Measurements from ENCODE around the gene PRX.
A peak's percentile ranks its signal among the peaks of the same experiment; 100 is the strongest.
"Not testable (repeated sequence)": the region's sequence is repeated elsewhere in the genome, so short reads cannot be mapped to it uniquely, and the experiment has no call there.

The PRX gene

DNA sequence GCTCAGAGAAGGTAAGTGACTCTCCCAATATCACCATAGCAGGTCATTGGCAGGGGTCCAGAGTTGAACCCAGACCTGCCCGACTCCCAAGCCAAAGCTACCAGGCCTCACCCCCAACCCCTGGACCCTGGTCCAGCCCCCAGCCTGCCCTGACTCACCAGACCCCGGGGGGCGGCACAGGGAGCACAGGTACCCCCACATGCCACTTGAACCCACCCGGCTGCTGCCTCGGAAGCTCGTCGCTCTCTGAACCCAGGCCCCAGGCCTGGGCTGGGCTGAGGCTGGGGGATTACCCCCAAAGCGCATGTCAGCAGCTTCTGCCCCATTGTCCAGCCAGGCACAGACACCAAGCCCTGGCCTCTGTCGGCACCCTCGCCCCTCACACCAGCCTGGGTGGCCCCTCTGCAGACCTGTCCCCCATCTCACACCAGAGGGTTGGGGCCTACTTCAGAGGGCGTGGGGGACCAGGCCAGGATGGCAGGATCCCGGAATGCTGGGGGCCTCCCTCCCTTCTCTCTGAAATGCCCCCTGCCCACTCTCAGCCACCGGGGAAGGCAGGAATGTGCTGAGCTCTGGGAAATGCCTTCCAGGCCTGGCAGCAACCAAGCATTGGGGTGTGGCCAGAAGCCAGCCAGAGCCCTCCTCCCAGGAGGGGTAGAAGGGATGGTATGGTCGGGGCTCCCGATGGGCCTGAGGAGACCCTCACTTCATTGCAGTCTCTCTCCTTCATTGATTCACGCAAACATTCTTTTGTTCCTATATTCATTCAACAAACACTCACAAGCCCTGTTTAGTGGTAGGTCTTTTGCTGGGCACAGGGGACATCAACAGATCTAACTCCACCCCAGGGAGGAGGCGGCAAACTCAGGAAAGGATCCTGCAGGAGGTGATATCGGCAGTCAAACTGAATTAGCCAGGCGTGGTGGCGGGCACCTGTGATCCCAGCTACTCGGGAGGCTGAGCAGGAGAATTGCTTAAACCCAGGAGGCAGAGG, 1.7 kb upstream of the PRX start:
- Histone ChIP-seq H3K4me3 (ENCODE audit: insufficient read depth, low read depth, low read length, poor library complexity, severe bottlenecking) (no peak overlapping the region), H3K27ac (ENCODE audit: insufficient read depth, low read length, poor library complexity, severe bottlenecking) (no peak overlapping the region), H3K4me1 (ENCODE audit: control insufficient read depth, insufficient read depth, low read length, poor library complexity, severe bottlenecking) (peaks cover 5% of the 10 kb centered on the region), H3K27me3 (replicated peaks; ENCODE audit: control insufficient read depth, insufficient read depth, low read length, poor library complexity, severe bottlenecking) (no peaks in the 10 kb centered on the region), H3K9me3 (ENCODE audit: control insufficient read depth, low read length) (no peaks in the 10 kb centered on the region), H3K36me3 (ENCODE audit: control insufficient read depth, insufficient read depth, low read length) (no peaks in the 10 kb centered on the region)
- no peak for DNase-seq

DNA sequence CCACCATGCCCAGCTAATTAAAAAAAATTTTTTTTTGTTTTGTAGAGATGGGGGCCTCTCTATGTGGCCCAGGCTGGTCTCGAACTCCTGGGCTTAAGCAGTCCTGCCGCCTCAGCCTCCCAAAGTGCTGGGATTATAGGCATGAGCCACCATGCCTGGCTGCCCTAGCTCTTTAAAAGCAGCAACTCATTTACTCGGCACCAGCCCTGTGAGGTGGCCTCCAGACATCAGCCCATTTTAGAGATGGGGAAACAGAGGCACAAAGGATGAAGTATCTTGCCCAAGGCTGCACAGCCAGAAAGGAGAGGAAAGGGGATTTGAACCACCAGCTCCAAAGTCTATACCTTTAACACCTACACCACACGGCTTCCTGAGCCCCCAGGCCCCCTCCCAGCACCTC, 312 bp downstream of the PRX start:
- Histone ChIP-seq H3K9me3 (ENCODE audit: control insufficient read depth, low read length) (no peaks in the 10 kb centered on the region), H3K4me1 (ENCODE audit: control insufficient read depth, insufficient read depth, low read length, poor library complexity, severe bottlenecking) (peaks cover 6% of the 10 kb centered on the region), H3K27me3 (replicated peaks; ENCODE audit: control insufficient read depth, insufficient read depth, low read length, poor library complexity, severe bottlenecking) (no peaks in the 10 kb centered on the region), H3K4me3 (ENCODE audit: insufficient read depth, low read depth, low read length, poor library complexity, severe bottlenecking) (no peak overlapping the region), H3K36me3 (ENCODE audit: control insufficient read depth, insufficient read depth, low read length) (no peaks in the 10 kb centered on the region), H3K27ac (ENCODE audit: insufficient read depth, low read length, poor library complexity, severe bottlenecking) (no peak overlapping the region)
- no peak for DNase-seq

DNA sequence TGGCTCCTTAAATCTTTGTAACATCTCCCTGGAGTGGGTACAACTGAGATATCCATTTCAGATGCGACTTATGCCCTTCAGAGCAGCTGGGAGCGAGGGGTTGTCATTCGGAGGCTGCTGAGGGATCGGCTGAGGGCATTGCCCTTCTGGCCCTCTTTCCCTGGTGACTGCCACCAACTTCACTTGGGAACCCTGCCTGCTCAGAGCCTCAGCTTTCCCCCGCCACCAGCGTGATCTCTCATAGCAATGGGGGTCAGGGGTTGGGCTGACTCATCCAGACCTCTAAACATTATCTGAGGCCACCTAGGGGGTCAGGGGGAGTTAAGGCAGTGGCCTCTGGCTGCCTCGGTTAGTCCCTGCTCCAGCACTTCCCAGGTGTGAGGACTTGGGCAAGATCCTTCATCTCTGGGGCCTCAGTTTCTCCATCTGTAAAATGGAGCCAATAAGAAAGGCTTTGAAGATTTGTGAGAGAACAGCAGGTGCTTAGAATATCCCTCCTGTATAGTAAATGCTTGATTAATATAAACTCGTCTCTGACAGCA, 1.1 kb downstream of the PRX start:
- no peaks in the 10 kb centered on the region for H3K27me3 ChIP-seq (replicated peaks; ENCODE audit: control insufficient read depth, insufficient read depth, low read length, poor library complexity, severe bottlenecking)
- H3K36me3 ChIP-seq (ENCODE audit: control insufficient read depth, insufficient read depth, low read length): no peaks in the 10 kb centered on the region
- no peak overlapping the region for H3K27ac ChIP-seq (ENCODE audit: insufficient read depth, low read length, poor library complexity, severe bottlenecking)
- no peak overlapping the region for H3K4me3 ChIP-seq (ENCODE audit: insufficient read depth, low read depth, low read length, poor library complexity, severe bottlenecking)
- no peaks in the 10 kb centered on the region for H3K9me3 ChIP-seq (ENCODE audit: control insufficient read depth, low read length)
- peaks cover 4% of the 10 kb centered on the region for H3K4me1 ChIP-seq (ENCODE audit: control insufficient read depth, insufficient read depth, low read length, poor library complexity, severe bottlenecking)
- DNase-seq: no peak

GRCh38 chr19:40411125-40411842, 1.9 kb downstream of the PRX start:
- Histone ChIP-seq H3K36me3 (ENCODE audit: control insufficient read depth, insufficient read depth, low read length) (no peaks in the 10 kb centered on the region), H3K4me1 (ENCODE audit: control insufficient read depth, insufficient read depth, low read length, poor library complexity, severe bottlenecking) (peaks cover 3% of the 10 kb centered on the region), H3K9me3 (ENCODE audit: control insufficient read depth, low read length) (no peaks in the 10 kb centered on the region), H3K27ac (ENCODE audit: insufficient read depth, low read length, poor library complexity, severe bottlenecking) (no peak overlapping the region), H3K4me3 (ENCODE audit: insufficient read depth, low read depth, low read length, poor library complexity, severe bottlenecking) (no peak overlapping the region), H3K27me3 (replicated peaks; ENCODE audit: control insufficient read depth, insufficient read depth, low read length, poor library complexity, severe bottlenecking) (no peaks in the 10 kb centered on the region)
- no peak for DNase-seq

DNA sequence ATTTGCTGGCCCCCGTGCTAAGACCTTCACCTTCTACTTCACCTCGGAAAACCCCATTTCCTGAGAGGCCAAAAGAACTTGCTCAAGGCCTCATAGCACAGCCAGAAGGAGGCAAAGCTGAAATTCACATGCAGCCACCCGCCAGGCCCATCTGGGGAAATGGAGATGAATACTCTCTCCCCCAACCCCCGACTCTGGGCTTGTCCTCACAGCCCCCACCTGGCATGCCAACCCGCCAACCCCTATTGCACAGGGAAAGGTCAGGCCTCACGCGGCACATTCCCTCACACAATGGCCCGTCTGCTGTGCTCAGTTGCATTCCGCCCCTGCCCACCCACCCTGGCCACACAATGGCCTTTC, 3.2 kb downstream of the PRX start:
- H3K4me3 ChIP-seq (ENCODE audit: insufficient read depth, low read depth, low read length, poor library complexity, severe bottlenecking): no peak overlapping the region
- H3K27me3 ChIP-seq (replicated peaks; ENCODE audit: control insufficient read depth, insufficient read depth, low read length, poor library complexity, severe bottlenecking): no peaks in the 10 kb centered on the region
- no peaks in the 10 kb centered on the region for H3K9me3 ChIP-seq (ENCODE audit: control insufficient read depth, low read length)
- peaks cover 3% of the 10 kb centered on the region for H3K4me1 ChIP-seq (ENCODE audit: control insufficient read depth, insufficient read depth, low read length, poor library complexity, severe bottlenecking)
- H3K36me3 ChIP-seq (ENCODE audit: control insufficient read depth, insufficient read depth, low read length): no peaks in the 10 kb centered on the region
- no peak for DNase-seq
- H3K27ac ChIP-seq (ENCODE audit: insufficient read depth, low read length, poor library complexity, severe bottlenecking): no peak overlapping the region

DNA sequence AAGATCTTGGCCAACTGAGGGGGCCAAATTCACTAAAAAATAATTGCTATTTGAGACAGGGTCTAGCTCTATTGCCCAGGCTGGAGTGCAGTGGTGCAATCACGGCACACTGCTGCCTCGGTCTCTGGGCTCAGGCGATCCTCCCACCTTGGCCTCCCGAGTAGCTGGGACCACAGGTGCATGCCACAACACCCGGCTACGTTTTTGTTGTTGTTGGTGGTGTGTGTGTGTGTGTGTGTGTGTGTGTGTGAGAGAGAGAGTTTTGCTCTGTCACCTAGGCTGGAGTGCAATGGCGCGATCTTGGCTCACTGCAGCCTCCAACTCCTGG, 4.6 kb downstream of the PRX start:
- H3K4me3 ChIP-seq (ENCODE audit: insufficient read depth, low read depth, low read length, poor library complexity, severe bottlenecking); H3K27me3 ChIP-seq (replicated peaks; ENCODE audit: control insufficient read depth, insufficient read depth, low read length, poor library complexity, severe bottlenecking); DNase-seq; H3K36me3 ChIP-seq (ENCODE audit: control insufficient read depth, insufficient read depth, low read length); H3K27ac ChIP-seq (ENCODE audit: insufficient read depth, low read length, poor library complexity, severe bottlenecking); H3K4me1 ChIP-seq (ENCODE audit: control insufficient read depth, insufficient read depth, low read length, poor library complexity, severe bottlenecking); H3K9me3 ChIP-seq (ENCODE audit: control insufficient read depth, low read length): not testable (repeated sequence)

GRCh38 chr19:40407714-40408597, 5.2 kb downstream of the PRX start:
- H3K4me3 ChIP-seq (ENCODE audit: insufficient read depth, low read depth, low read length, poor library complexity, severe bottlenecking): no peak overlapping the region
- no peak overlapping the region for H3K27ac ChIP-seq (ENCODE audit: insufficient read depth, low read length, poor library complexity, severe bottlenecking)
- no peaks in the 10 kb centered on the region for H3K9me3 ChIP-seq (ENCODE audit: control insufficient read depth, low read length)
- peaks cover 3% of the 10 kb centered on the region for H3K4me1 ChIP-seq (ENCODE audit: control insufficient read depth, insufficient read depth, low read length, poor library complexity, severe bottlenecking)
- no peaks in the 10 kb centered on the region for H3K36me3 ChIP-seq (ENCODE audit: control insufficient read depth, insufficient read depth, low read length)
- DNase-seq: no peak
- no peaks in the 10 kb centered on the region for H3K27me3 ChIP-seq (replicated peaks; ENCODE audit: control insufficient read depth, insufficient read depth, low read length, poor library complexity, severe bottlenecking)

DNA sequence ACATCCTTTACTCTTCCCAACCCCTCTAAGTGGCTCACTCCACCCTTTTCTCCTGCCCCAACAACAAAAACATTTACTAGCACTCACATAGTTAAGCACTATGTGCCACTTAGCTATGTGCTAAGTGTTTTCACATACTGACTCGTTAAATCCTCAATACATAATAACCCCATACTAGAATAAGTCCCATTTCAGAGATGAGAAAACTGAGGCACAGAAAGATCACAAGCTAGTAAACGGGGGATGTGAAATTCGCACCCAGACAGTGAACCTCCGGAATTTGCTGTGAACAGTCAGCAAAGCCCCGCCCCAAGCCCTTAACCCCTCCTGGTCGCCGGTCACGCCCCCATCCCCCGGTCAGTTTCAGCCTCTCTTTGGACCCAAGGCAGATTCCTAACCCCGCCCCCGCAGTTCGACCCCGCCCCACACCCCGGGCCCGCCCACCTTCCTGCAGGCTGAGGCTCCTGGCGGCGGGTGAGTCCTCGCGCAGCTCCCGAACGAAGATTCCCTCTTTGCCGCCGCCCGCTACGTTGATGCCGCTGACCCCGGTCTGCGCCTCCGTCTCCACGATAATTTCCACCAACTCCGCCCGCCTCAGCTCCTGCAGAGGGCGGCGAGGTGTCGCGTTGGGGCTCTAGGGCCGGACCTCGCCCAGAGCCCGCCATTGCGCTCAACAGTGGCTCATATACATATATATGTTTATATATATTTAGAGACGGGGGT, 9.8 kb downstream of the PRX start:
- Histone ChIP-seq H3K27ac (ENCODE audit: insufficient read depth, low read length, poor library complexity, severe bottlenecking) (peak overlapping the region; percentile 53), H3K9me3 (ENCODE audit: control insufficient read depth, low read length) (no peaks in the 10 kb centered on the region), H3K36me3 (ENCODE audit: control insufficient read depth, insufficient read depth, low read length) (no peaks in the 10 kb centered on the region), H3K27me3 (replicated peaks; ENCODE audit: control insufficient read depth, insufficient read depth, low read length, poor library complexity, severe bottlenecking) (no peaks in the 10 kb centered on the region), H3K4me3 (ENCODE audit: insufficient read depth, low read depth, low read length, poor library complexity, severe bottlenecking) (peak overlapping the region; percentile 73), H3K4me1 (ENCODE audit: control insufficient read depth, insufficient read depth, low read length, poor library complexity, severe bottlenecking) (peaks cover 4% of the 10 kb centered on the region)
- peak; percentile 69 to 75 (median 70) for DNase-seq

GRCh38 chr19:40400559-40400958, 12.6 kb downstream of the PRX start:
- DNase-seq: no peak
- Histone ChIP-seq H3K27me3 (replicated peaks; ENCODE audit: control insufficient read depth, insufficient read depth, low read length, poor library complexity, severe bottlenecking) (no peaks in the 10 kb centered on the region), H3K27ac (ENCODE audit: insufficient read depth, low read length, poor library complexity, severe bottlenecking) (no peak overlapping the region), H3K4me3 (ENCODE audit: insufficient read depth, low read depth, low read length, poor library complexity, severe bottlenecking) (no peak overlapping the region), H3K4me1 (ENCODE audit: control insufficient read depth, insufficient read depth, low read length, poor library complexity, severe bottlenecking) (peaks cover 3% of the 10 kb centered on the region), H3K36me3 (ENCODE audit: control insufficient read depth, insufficient read depth, low read length) (no peaks in the 10 kb centered on the region), H3K9me3 (ENCODE audit: control insufficient read depth, low read length) (no peaks in the 10 kb centered on the region)
